Measurements from ENCODE around the gene PYGM.

Gene PYGM

GRCh38 chr11:64752175-64752970 is 7.4 kb downstream of the PYGM start:
- DNase-seq = no peak

- DNase-seq = no peak
These were observed 8.2 kb downstream of the PYGM start for GRCh38 chr11:64751580-64751979.

GRCh38 chr11:64751136-64751535 is 8.6 kb downstream of the PYGM start:
- DNase-seq = no peak

- DNase-seq = no peak
These were observed 9.3 kb downstream of the PYGM start for GRCh38 chr11:64750361-64751054.

GRCh38 chr11:64747961-64748665 is 11.7 kb downstream of the PYGM start:
- DNase-seq = no peak

- no peak for DNase-seq
These were observed 13.3 kb downstream of the PYGM start for GRCh38 chr11:64746486-64746885.

- DNase-seq = peak; percentile 68
These were observed 14.0 kb downstream of the PYGM start for GRCh38 chr11:64745521-64746328.

GRCh38 chr11:64745189-64745520 is 14.6 kb downstream of the PYGM start:
- DNase-seq = peak; percentile 63

- peak; percentile 30 for DNase-seq
These were observed 15.1 kb downstream of the PYGM start for GRCh38 chr11:64744544-64745188.

- peak; percentile 81 for DNase-seq
These were observed 15.9 kb downstream of the PYGM start, which contains the start of gene RASGRP2 for GRCh38 chr11:64743591-64744543. Gene RASGRP2, minus strand, starts transcription at chr11:64744142. Its CDS starts 1,276 bp downstream, at chr11:64742866.

GRCh38 chr11:64742889-64743590 is 16.7 kb downstream of the PYGM start:
- DNase-seq = peak; percentile 80

- peak; percentile 52 for DNase-seq
These were observed 17.5 kb downstream of the PYGM start for GRCh38 chr11:64742087-64742888.

- no peak for DNase-seq
These were observed 18.2 kb downstream of the PYGM start for GRCh38 chr11:64741375-64742086.

- DNase-seq = no peak
These were observed 19.9 kb downstream of the PYGM start for GRCh38 chr11:64739871-64740270.

- no peak for DNase-seq
These were observed 23.1 kb downstream of the PYGM start for GRCh38 chr11:64736654-64737053.

GRCh38 chr11:64735725-64736259 is 24.0 kb downstream of the PYGM start:
- no peak for DNase-seq

- DNase-seq = no peak
These were observed 24.7 kb downstream of the PYGM start for GRCh38 chr11:64734811-64735724.
